Fibroblast of villous mesenchyme (primary cell): ENCODE measurements around the gene LAGE3. TPM values are rescaled to one million over a fixed set of nuclear protein-coding genes. Genes with fewer than 3 reads are reported as not detected.

Source experiments
- DNase-seq: peaks from one replicate; pipeline ENCODE4 v3.0.0-alpha.2; 2010; ENCODE audit warnings: low read depth
- H3K4me3 ChIP-seq: 2 replicates; pipeline ENCODE4 v1.5.1; 2011; ENCODE audit warnings: low read depth, mild to moderate bottlenecking, low read length
- CTCF ChIP-seq: IDR thresholded peaks from 2 replicates; pipeline ENCODE4 v1.5.1; 2012; ENCODE audit warnings: low read depth, mild to moderate bottlenecking, low read length; ENCODE audit not compliant: insufficient read depth
- total RNA-seq: library from RNA; depleted of rRNA; stranded (reverse); fragments of >200 nt; gene quantifications from 2 replicates; pipeline ENCODE4 v1.2.3, GENCODE V29; 2012

LAGE3 gene
- total RNA-seq, 1 donor, result 15.5 TPM

GRCh38 chrX:154509455-154509854 lies 30.4 kb upstream of the LAGE3 start:
- H3K4me3 ChIP-seq, result no peak overlapping the region
- no peak for TF ChIP-seq CTCF
- no peak for DNase-seq

- H3K4me3 ChIP-seq, result no peak overlapping the region
- TF ChIP-seq CTCF, result no peak
- no peak for DNase-seq
Measured at GRCh38 chrX:154508384-154508745, 29.3 kb upstream of the LAGE3 start.

DNA sequence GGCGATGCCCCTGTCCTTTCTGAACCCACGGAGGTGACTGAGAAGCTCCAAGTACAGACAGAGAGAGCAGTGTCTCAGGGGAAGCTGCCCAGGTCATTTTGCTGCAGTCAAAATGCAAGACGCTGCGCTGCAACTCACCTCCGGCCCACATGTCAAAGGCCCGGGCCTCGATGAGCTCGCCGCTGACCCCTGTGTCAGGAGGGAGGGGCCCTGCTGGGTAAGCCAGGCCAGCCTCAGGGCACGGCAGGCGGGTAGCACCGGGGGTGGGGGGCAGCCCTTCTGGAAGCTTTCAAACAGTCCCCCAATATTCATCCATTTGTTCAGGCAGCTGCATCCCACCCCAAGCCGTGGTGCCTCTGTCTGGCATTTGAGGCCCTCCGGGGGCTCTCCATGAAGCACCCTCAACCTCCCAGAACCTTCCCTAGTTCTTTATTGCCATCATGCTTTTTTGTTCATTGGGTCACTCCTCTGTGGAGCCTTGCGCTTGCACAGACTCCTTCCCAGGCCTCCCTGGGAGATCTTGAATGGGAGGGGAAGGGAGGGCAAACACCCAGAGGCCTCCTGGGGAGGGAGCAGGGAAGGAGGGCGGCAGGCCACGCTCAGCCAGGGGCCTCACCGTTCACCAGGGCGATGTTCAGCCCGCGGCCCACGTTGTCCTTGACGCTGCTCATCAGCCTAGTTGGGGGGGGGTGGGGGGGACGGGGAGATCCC lies 28.7 kb upstream of the LAGE3 start:
- no peak overlapping the region for H3K4me3 ChIP-seq
- no peak for DNase-seq
- no peak for TF ChIP-seq CTCF

GRCh38 chrX:154506483-154507332 lies 27.6 kb upstream of the LAGE3 start:
- no peak overlapping the region for H3K4me3 ChIP-seq
- TF ChIP-seq CTCF, result no peak
- DNase-seq, result no peak

- no peak for TF ChIP-seq CTCF
- DNase-seq, result peak; percentile 59
- no peak overlapping the region for H3K4me3 ChIP-seq
Measured at GRCh38 chrX:154505734-154506133, 26.7 kb upstream of the LAGE3 start.

DNA sequence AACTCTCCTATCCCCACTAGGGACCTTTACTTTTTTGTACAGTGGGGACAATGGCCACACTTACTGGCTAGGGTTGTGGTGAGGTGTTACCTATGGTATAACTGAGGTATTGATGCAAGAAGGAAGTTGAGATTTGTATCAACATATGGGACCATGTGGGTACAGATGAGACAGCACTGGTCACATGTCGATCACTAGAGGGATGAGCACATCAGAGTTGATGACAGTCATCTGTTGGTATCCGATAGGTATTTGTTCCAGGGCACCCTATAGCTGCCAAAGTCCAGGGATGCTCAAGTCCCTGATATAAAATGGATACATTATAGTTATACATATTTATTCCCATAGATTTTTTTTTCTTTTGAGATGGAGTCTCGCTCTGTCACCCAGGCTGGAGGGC lies 23.9 kb upstream of the LAGE3 start:
- no peak for DNase-seq
- no peak for TF ChIP-seq CTCF
- H3K4me3 ChIP-seq, result no peak overlapping the region
